H1 (cell line): ENCODE results near the gene PDE4B. TPM values are rescaled to one million over a fixed set of nuclear protein-coding genes. Genes with fewer than 3 reads are reported as not detected.

ENCODE experiments used
- BRCA1 ChIP-seq: IDR thresholded peaks from 2 replicates; pipeline ENCODE4 v1.6.1; 2012; ENCODE audit warnings: low read depth, low read length, improper control_type of control experiment
- CHD7 ChIP-seq: fragments of 300-600 bp; sonication (generic); IDR thresholded peaks from 2 replicates; pipeline ENCODE4 v1.7.1; 2012; ENCODE audit warnings: low read length, moderate library complexity, mild to moderate bottlenecking, inconsistent platforms; ENCODE audit not compliant: insufficient replicate concordance
- CREB1 ChIP-seq: IDR thresholded peaks from 2 replicates; pipeline ENCODE4 v1.6.1; 2012; ENCODE audit warnings: inconsistent platforms
- HDAC2 ChIP-seq, 2 experiments: fragments of 300-600 bp in 1 of 2; sonication (generic) in 1 of 2; IDR thresholded peaks; 2 replicates each; pipeline ENCODE4 v1.6.1; 2011 to 2012; ENCODE audit warnings: low read depth in 2 of 2, low read length in 2 of 2, mild to moderate bottlenecking in 2 of 2, moderate library complexity in 2 of 2, borderline replicate concordance in 1 of 2, inconsistent platforms in 1 of 2
- KDM5A ChIP-seq: fragments of 200-600 bp; IDR thresholded peaks from 2 replicates; pipeline ENCODE4 v1.7.1; 2012; ENCODE audit warnings: mild to moderate bottlenecking, low read length, inconsistent platforms, mixed read lengths
- SIX5 ChIP-seq: IDR thresholded peaks from 2 replicates; pipeline ENCODE4 v1.6.1; 2011; ENCODE audit warnings: mild to moderate bottlenecking, low read depth, low read length
- SRF ChIP-seq: IDR thresholded peaks from 2 replicates; pipeline ENCODE4 v1.6.1; 2011; ENCODE audit warnings: mild to moderate bottlenecking, low read depth, low read length, moderate library complexity
- polyA plus RNA-seq, 7 experiments: library from polyadenylated mRNA; depleted of rRNA in 3 of 7; stranded (reverse) in 5 of 7; unstranded in 2 of 7; fragments of >200 nt in 5 of 7; fragments of 200-250 nt in 2 of 7; gene quantifications; 1 replicate in 5 of 7; 2 replicates in 1 of 7; 4 replicates in 1 of 7; pipeline versions ENCODE4 v1.2.1 to v1.2.3, GENCODE V29; 2011 to 2013; ENCODE audit warnings: missing spikeins in 2 of 7, mixed read lengths in 2 of 7
- total RNA-seq: library from RNA; stranded (reverse); fragmentation: NEBNext Ultra II Directional; extraction: Animal tissue kit (Norgen Biotek cat#: 25700); gene quantifications from 2 replicates; pipeline ENCODE4 v1.2.1, GENCODE V29; 2021

PDE4B gene
- total and polyA plus RNA-seq, 2 of the 8 experiments (the other 6 are each of a cell fraction or from before 2014, with no cell fraction given), result 5.0 to 15.1 TPM

DNA sequence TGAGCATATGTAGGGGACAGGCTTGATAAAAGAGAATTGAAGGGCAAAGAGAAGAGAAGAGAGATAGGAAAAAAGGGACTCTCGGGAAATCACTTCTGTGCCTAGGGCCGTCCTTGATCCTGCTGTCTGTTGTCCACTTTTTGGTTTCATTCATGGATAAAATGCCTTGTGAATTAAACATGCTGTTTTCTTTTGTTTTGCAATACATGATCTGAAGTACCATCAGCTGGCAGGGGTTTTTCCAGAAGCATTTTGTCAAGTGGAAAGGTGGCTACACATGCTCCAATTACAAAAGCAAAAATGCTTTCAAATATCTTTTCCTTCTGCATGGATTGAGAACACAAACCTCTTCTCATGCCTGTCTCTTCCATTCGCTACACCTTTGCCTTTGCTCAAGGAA is 361.7 kb downstream of the PDE4B start (continued):
- no peak for TF ChIP-seq CHD7
- no peak for TF ChIP-seq KDM5A
- TF ChIP-seq CREB1, result no peak
- TF ChIP-seq SRF, result no peak
- no peak for TF ChIP-seq BRCA1
- no peak for TF ChIP-seq HDAC2 (IDR thresholded peaks at IDR 0.05; ENCODE audit: borderline replicate concordance in 1 of 2, low read depth in 2 of 2, low read length in 2 of 2)
- no peak for TF ChIP-seq SIX5
